ENCODE data around the gene NR6A1. TPM values are rescaled to one million over a fixed set of nuclear protein-coding genes. Genes with fewer than 3 reads are reported as not detected.

The NR6A1 gene
- total RNA-seq, 2 experiments from 2014 or later, result 17.5 to 23.0 TPM

DNA sequence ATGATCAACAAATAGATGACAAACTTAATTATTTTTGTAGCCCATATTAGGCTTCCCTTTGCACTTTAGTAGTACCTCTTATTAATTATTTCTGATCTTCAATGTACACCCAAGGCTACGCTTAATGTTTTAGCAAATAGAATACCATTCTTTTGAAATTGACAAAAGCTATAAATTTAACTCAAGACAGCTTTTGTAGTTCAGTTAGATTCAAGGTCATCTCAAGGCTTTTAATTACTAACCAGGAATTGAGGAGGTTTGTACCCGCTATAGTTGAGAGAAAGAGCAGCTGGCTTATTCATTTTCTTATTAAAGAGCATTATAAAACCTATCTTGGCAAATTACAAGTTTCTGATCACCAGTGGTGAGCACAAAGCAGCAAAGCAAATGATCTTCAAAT, 15.1 kb downstream of the NR6A1 start:
- no TSS peak for BruUV-seq (replicated peaks)
- intact Hi-C loops (cut with micrococcal nuclease; ENCODE audit: unreplicated experiment), result no loop called here
- peaks cover 14% of the 10 kb centered on the region for H3K4me1 ChIP-seq (ENCODE audit: insufficient read depth, low read length, poor library complexity, severe bottlenecking)
- H3K36me3 ChIP-seq (ENCODE audit: insufficient read depth, low read length), result no peaks in the 10 kb centered on the region
- TF ChIP-seq EZH2phosphoT487 (IDR thresholded peaks at IDR 0.05; ENCODE audit: borderline replicate concordance, low read depth, low read length) (no peak), CTCF (conservative IDR thresholded peaks at IDR 0.05; ENCODE audit: low read length) (no peak)
- no peak overlapping the region for H2AFZ ChIP-seq (ENCODE audit: low read length)
- ChIA-PET POLR2A (no interaction called here), CTCF (ENCODE audit: unreplicated experiment) (no interaction called here)
- no peak for DNase-seq (ENCODE audit: low spot score)
- no peaks in the 10 kb centered on the region for H3K9me2 ChIP-seq (ENCODE audit: insufficient read depth, low read length)
- no peak overlapping the region for H3K4me3 ChIP-seq (ENCODE audit: low read depth, low read length, poor library complexity, severe bottlenecking)
- no peak overlapping the region for H3K4me2 ChIP-seq (ENCODE audit: low read length)
- peaks cover 95% of the 10 kb centered on the region for H3K79me2 ChIP-seq (ENCODE audit: insufficient read depth, low read depth, low read length)
- no peaks in the 10 kb centered on the region for H3K9me3 ChIP-seq (ENCODE audit: low read length)
- H3K27ac ChIP-seq (ENCODE audit: low read depth, low read length, poor library complexity, severe bottlenecking), result no peak overlapping the region
- H4K20me1 ChIP-seq (ENCODE audit: insufficient read depth, low read length), result peaks cover 44% of the 10 kb centered on the region; the same call in 1 of the 2 replicates

GRCh38 chr9:124755061-124755460, 16.1 kb downstream of the NR6A1 start:
- CTCF ChIA-PET (ENCODE audit: unreplicated experiment), result no interaction called here
- no peak overlapping the region for H3K4me2 ChIP-seq (ENCODE audit: low read length)

More at GRCh38 chr9:124755061-124755460, 16.1 kb downstream of the NR6A1 start:
- Histone ChIP-seq H3K4me3 (ENCODE audit: low read depth, low read length, poor library complexity, severe bottlenecking) (no peak overlapping the region), H3K79me2 (ENCODE audit: insufficient read depth, low read depth, low read length) (peaks cover 90% of the 10 kb centered on the region), H4K20me1 (ENCODE audit: insufficient read depth, low read length) (peaks cover 40% of the 10 kb centered on the region; the same call in 1 of the 2 replicates), H3K9me3 (ENCODE audit: low read length) (no peaks in the 10 kb centered on the region), H3K9me2 (ENCODE audit: insufficient read depth, low read length) (no peaks in the 10 kb centered on the region), H3K4me1 (ENCODE audit: insufficient read depth, low read length, poor library complexity, severe bottlenecking) (peaks cover 14% of the 10 kb centered on the region), H3K27ac (ENCODE audit: low read depth, low read length, poor library complexity, severe bottlenecking) (no peak overlapping the region), H2AFZ (ENCODE audit: low read length) (no peak overlapping the region), H3K36me3 (ENCODE audit: insufficient read depth, low read length) (no peaks in the 10 kb centered on the region)
- no peak for DNase-seq (ENCODE audit: low spot score)
- POLR2A ChIA-PET, result no interaction called here
- TF ChIP-seq EZH2phosphoT487 (IDR thresholded peaks at IDR 0.05; ENCODE audit: borderline replicate concordance, low read depth, low read length) (no peak), CTCF (conservative IDR thresholded peaks at IDR 0.05; ENCODE audit: low read length) (no peak)
- BruUV-seq (replicated peaks), result no TSS peak
- intact Hi-C loops (cut with micrococcal nuclease; ENCODE audit: unreplicated experiment), result no loop called here
